Measurements from ENCODE around the gene LRP5. TPM values are rescaled to one million over a fixed set of nuclear protein-coding genes. Genes with fewer than 3 reads are reported as not detected.

The LRP5 gene
- total RNA-seq, 1 donor from 2014 or later, result 20.2 TPM

- no peaks in the 10 kb centered on the region for H3K36me3 Mint-ChIP-seq (ENCODE audit: low read depth, unreplicated experiment)
- FAIRE-seq, result no peak
Measured at GRCh38 chr11:68309621-68310185, 2.7 kb upstream of the LRP5 start.

DNA sequence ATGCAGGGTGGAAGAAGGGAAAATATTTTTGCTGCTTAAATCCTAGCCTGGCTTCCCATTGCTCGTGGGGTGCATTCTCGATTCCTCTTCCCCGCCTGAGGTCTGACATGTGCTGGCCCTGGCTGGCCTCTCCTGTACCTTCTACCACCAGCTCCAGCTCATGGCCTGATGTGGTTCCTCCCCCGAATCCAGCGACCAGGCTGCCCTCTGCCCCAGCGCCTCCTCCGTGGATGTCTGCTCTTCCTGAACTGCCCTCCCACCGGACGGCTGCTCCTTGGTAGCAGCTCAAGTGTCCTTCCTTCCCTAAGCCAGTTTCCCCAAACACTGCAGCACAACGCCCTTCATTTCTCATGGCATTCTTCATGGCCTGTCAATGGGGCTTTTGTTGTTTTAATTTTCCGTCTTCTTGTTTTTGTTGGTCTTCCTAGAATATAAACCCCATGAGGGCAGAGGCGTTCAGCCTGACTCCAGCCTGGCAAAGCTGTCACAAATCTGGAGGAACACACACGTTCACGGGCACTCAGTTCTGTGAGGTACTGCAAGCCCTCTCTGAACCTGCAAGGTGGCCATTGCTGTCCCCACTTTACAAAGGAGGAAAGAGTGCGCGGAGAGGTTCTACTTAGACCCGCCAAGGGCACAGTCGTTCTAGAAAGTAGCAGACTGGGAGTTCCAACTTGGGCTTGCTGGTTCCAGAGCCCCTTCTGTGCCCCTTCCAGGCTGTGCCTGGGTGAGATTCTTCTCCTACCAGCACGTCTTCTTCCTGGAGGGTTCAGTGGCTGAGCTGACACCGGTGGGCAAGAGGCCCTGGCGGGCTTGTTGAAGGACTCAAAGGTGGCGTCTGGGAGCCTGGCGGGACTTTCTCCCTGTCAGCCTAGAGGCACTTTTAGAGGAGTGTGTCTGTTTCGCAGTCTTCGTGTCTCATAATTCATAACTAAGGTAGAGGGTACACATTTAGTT is 953 bp upstream of the LRP5 start:
- no peak overlapping the region for H3K27ac Mint-ChIP-seq (ENCODE audit: unreplicated experiment)

More at GRCh38 chr11:68309621-68310185, 2.7 kb upstream of the LRP5 start:
- Mint-ChIP-seq H3K4me1 (ENCODE audit: low read depth, unreplicated experiment) (peaks cover 13% of the 10 kb centered on the region), H3K9me3 (ENCODE audit: unreplicated experiment) (peaks cover 2% of the 10 kb centered on the region), H3K4me3 (ENCODE audit: unreplicated experiment) (no peak overlapping the region), H3K27ac (ENCODE audit: unreplicated experiment) (no peak overlapping the region), H3K27me3 (ENCODE audit: low read depth, unreplicated experiment) (peaks cover 5% of the 10 kb centered on the region)
- Histone ChIP-seq H4K20me1 (ENCODE audit: insufficient read depth, low read length) (peaks cover 2% of the 10 kb centered on the region), H3K79me2 (ENCODE audit: insufficient read depth, low read length) (peaks cover 17% of the 10 kb centered on the region), H3K9ac (ENCODE audit: low read length) (no peak overlapping the region), H3K4me3 (ENCODE audit: insufficient read depth, low read depth, low read length) (no peak overlapping the region), H3K27me3 (ENCODE audit: insufficient read depth, low read length) (no peaks in the 10 kb centered on the region), H3K36me3 (ENCODE audit: insufficient read depth, low read length) (no peaks in the 10 kb centered on the region), H3K9me3 (ENCODE audit: insufficient read depth, low read depth, low read length) (no peaks in the 10 kb centered on the region), H3K27ac (ENCODE audit: low read depth, low read length) (no peak overlapping the region), H2AFZ (ENCODE audit: low read depth, low read length) (no peak overlapping the region), H3K4me2 (ENCODE audit: low read length) (no peak overlapping the region), H3K4me1 (ENCODE audit: insufficient read depth, low read length) (peaks cover 16% of the 10 kb centered on the region)
- TF ChIP-seq, protein P1, sequence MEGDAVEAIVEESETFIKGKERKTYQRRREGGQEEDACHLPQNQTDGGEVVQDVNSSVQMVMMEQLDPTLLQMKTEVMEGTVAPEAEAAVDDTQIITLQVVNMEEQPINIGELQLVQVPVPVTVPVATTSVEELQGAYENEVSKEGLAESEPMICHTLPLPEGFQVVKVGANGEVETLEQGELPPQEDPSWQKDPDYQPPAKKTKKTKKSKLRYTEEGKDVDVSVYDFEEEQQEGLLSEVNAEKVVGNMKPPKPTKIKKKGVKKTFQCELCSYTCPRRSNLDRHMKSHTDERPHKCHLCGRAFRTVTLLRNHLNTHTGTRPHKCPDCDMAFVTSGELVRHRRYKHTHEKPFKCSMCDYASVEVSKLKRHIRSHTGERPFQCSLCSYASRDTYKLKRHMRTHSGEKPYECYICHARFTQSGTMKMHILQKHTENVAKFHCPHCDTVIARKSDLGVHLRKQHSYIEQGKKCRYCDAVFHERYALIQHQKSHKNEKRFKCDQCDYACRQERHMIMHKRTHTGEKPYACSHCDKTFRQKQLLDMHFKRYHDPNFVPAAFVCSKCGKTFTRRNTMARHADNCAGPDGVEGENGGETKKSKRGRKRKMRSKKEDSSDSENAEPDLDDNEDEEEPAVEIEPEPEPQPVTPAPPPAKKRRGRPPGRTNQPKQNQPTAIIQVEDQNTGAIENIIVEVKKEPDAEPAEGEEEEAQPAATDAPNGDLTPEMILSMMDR (IDR thresholded peaks at IDR 0.05; ENCODE audit: insufficient read depth, low read depth, low read length), result no peak
- TF ChIP-seq EZH2 (IDR thresholded peaks at IDR 0.05; ENCODE audit: insufficient read depth, low read length), result no peak
- DNase-seq (ENCODE audit: low read depth), result no peak

More for the DNA sequence above, 953 bp upstream of the LRP5 start:
- Histone ChIP-seq H3K27ac (ENCODE audit: low read depth, low read length) (no peak overlapping the region), H3K4me2 (ENCODE audit: low read length) (peak overlapping the region; percentile 96), H3K79me2 (ENCODE audit: insufficient read depth, low read length) (peaks cover 34% of the 10 kb centered on the region), H4K20me1 (ENCODE audit: insufficient read depth, low read length) (peaks cover 17% of the 10 kb centered on the region), H2AFZ (ENCODE audit: low read depth, low read length) (no peak overlapping the region), H3K9ac (ENCODE audit: low read length) (no peak overlapping the region), H3K4me1 (ENCODE audit: insufficient read depth, low read length) (peaks cover 26% of the 10 kb centered on the region), H3K4me3 (ENCODE audit: insufficient read depth, low read depth, low read length) (no peak overlapping the region), H3K9me3 (ENCODE audit: insufficient read depth, low read depth, low read length) (no peaks in the 10 kb centered on the region), H3K27me3 (ENCODE audit: insufficient read depth, low read length) (no peaks in the 10 kb centered on the region), H3K36me3 (ENCODE audit: insufficient read depth, low read length) (no peaks in the 10 kb centered on the region)
- Mint-ChIP-seq H3K36me3 (ENCODE audit: low read depth, unreplicated experiment) (no peaks in the 10 kb centered on the region), H3K27me3 (ENCODE audit: low read depth, unreplicated experiment) (peaks cover 5% of the 10 kb centered on the region), H3K9me3 (ENCODE audit: unreplicated experiment) (no peaks in the 10 kb centered on the region), H3K4me1 (ENCODE audit: low read depth, unreplicated experiment) (peaks cover 19% of the 10 kb centered on the region), H3K4me3 (ENCODE audit: unreplicated experiment) (peak overlapping the region; percentile 76)
- no peak for DNase-seq (ENCODE audit: low read depth)
- FAIRE-seq, result no peak
- TF ChIP-seq EZH2 (IDR thresholded peaks at IDR 0.05; ENCODE audit: insufficient read depth, low read length), result no peak
- TF ChIP-seq, protein P1 (IDR thresholded peaks at IDR 0.05; ENCODE audit: insufficient read depth, low read depth, low read length), result no peak

Data from astrocyte (in vitro differentiated cells and primary cell).